CD4-positive, alpha-beta T cell treated with Interleukin-4 for 1 hour (primary cell): Measurements from ENCODE around the gene SLC35A4.
A peak's percentile ranks its signal among the peaks of the same experiment; 100 is the strongest.
"Not testable (repeated sequence)": the region's sequence is repeated elsewhere in the genome, so short reads cannot be mapped to it uniquely, and the experiment has no call there.

Source experiments
- DNase-seq, 2 donors: peaks; one replicate each; pipeline ENCODE4 v3.0.0-alpha.2; 2020 to 2022

The SLC35A4 gene

GRCh38 chr5:140560227-140560626, 4.4 kb upstream of the SLC35A4 start:
- no peak for DNase-seq

DNA sequence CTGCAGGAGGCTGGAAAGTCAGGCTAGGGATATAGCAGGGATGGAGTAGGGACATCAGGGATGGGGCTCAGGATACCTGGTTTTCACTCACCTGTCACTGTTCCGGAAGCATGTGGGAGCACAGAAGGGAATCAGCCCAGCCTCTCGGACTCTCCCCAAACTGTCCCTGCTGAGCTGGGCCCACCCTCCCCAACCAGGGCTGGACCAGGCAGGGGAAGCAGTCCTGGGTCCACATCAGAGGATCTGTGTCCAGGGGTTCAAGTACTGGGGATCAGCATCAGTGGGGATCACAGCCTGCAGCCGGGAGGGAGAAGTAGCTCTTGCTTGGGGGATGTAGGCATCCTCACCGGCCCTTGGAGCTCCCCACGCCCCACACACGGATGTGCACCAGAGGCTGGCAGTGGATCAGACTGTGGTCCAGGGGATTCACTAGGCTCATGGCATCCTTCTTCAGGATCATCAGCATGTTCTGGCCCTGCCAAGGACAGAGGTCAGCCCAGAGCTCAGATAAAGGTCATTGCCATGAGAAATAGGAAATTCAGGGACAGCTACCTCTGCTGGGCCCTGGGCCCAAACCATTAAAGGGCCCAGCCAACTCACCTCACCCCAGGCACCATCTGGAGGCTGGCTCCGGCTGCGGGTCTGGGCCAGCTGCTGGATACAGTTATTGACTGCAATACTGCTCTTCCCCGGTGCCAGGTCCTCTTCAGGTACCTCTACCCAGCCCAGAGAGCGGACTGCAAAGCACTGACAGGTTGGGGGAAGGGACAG, 2.7 kb upstream of the SLC35A4 start:
- DNase-seq: no peak

DNA sequence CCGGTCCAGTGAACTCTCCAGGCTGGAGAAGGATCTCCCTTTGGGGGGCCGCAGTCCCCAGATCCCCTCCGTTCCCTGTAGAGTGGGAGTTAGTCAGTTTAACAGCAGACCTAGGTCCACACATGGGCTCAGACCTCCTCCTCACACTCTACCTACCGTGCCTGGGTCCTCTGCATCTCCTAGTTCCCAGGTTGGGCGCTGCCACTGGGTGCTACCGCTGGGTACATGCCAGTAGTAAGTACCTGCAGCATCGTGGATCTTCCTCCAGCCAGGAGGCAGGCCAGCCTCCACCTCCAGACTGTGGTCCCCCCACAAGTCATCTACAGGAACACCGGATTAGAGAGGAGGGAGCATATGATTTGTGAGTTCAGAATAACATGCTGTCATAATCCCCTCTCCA, 1.0 kb upstream of the SLC35A4 start:
- DNase-seq: no peak

DNA sequence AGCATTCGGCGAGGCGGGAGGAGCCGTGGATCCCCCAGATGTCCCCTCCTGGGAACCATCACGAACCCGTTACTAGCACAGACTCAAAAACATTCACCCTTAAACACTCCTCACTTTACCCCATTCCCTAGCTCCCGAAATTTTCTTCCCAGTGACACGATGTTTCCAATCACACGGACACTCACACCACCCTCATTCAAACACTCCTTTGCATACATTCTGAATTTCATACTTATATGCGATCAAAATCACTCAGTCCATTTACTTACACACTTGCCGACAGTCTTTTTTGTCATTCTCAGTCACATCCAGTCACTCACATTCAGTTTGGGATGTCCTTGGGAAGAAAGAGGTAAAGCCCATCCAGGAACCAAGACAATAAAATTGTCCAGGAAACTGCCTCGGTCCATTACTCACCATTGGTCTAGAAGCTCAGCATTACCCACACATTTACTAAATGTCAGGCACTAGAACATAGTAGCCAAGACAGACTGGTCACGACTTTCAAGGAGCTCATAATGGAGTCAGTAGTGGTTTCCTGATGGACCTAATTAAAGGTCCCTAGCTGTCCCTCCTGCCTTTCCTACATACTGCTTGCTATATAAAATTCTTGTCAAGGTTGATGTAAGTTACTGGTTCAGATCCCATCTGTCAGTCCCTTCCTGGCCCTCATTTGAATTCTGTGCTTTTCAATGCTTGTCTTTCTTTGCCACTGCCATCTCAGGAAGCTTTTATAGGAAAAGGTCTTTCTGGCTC, 574 bp downstream of the SLC35A4 start:
- DNase-seq: no peak

GRCh38 chr5:140565780-140566095, 1.1 kb downstream of the SLC35A4 start:
- no peak for DNase-seq

GRCh38 chr5:140566665-140567064, 2.0 kb downstream of the SLC35A4 start:
- no peak for DNase-seq

DNA sequence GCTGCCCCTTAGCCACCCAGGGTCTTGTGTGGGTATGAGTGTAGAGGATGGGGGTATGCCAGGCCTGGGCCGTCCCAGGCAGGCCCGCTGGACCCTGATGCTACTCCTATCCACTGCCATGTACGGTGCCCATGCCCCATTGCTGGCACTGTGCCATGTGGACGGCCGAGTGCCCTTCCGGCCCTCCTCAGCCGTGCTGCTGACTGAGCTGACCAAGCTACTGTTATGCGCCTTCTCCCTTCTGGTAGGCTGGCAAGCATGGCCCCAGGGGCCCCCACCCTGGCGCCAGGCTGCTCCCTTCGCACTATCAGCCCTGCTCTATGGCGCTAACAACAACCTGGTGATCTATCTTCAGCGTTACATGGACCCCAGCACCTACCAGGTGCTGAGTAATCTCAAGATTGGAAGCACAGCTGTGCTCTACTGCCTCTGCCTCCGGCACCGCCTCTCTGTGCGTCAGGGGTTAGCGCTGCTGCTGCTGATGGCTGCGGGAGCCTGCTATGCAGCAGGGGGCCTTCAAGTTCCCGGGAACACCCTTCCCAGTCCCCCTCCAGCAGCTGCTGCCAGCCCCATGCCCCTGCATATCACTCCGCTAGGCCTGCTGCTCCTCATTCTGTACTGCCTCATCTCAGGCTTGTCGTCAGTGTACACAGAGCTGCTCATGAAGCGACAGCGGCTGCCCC, 2.6 kb downstream of the SLC35A4 start:
- DNase-seq: no peak

GRCh38 chr5:140567871-140568270, 3.2 kb downstream of the SLC35A4 start:
- DNase-seq: no peak

DNA sequence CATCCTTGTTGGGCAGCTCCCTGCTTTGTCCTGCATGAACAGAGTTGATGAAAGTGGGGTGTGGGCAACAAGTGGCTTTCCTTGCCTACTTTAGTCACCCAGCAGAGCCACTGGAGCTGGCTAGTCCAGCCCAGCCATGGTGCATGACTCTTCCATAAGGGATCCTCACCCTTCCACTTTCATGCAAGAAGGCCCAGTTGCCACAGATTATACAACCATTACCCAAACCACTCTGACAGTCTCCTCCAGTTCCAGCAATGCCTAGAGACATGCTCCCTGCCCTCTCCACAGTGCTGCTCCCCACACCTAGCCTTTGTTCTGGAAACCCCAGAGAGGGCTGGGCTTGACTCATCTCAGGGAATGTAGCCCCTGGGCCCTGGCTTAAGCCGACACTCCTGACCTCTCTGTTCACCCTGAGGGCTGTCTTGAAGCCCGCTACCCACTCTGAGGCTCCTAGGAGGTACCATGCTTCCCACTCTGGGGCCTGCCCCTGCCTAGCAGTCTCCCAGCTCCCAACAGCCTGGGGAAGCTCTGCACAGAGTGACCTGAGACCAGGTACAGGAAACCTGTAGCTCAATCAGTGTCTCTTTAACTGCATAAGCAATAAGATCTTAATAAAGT, 3.9 kb downstream of the SLC35A4 start:
- no peak for DNase-seq

- peak in 1 of 2 donors; percentile 45 for DNase-seq
These were observed 4.6 kb downstream of the SLC35A4 start for GRCh38 chr5:140569197-140569596.

- DNase-seq: no peak
These were observed 5.4 kb downstream of the SLC35A4 start for GRCh38 chr5:140570058-140570457.

GRCh38 chr5:140570488-140570887, 5.9 kb downstream of the SLC35A4 start:
- no peak for DNase-seq

GRCh38 chr5:140571105-140571504, 6.5 kb downstream of the SLC35A4 start:
- no peak for DNase-seq

GRCh38 chr5:140573683-140574082, 9.1 kb downstream of the SLC35A4 start:
- no peak for DNase-seq

- no peak for DNase-seq
These were observed 9.5 kb downstream of the SLC35A4 start for GRCh38 chr5:140574165-140574564.

DNA sequence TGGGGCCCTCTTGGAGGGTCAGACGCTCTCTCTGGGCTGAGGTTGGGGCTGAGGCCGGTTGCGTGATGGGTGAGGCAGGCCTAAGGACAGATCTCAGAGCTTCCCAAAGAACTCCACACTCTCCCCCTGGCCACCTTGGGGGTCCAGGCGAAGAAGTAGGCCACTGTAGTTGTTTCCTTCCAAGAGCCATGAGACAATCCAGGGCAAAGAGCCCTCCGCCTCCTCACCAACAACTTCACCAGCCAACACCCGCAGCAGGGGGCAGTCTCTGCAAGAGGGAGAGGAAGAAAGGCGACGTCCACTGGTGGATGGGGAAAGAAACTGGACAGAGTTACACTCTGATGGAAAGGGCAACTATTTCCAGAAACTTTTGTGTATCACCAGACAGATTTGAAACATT, 10.7 kb downstream of the SLC35A4 start:
- peak in 1 of 2 donors; percentile 54 for DNase-seq

- no peak for DNase-seq
These were observed 12.2 kb downstream of the SLC35A4 start for GRCh38 chr5:140576776-140577201.

- not testable (repeated sequence) for DNase-seq
These were observed 14.6 kb downstream of the SLC35A4 start for GRCh38 chr5:140579188-140579747.

DNA sequence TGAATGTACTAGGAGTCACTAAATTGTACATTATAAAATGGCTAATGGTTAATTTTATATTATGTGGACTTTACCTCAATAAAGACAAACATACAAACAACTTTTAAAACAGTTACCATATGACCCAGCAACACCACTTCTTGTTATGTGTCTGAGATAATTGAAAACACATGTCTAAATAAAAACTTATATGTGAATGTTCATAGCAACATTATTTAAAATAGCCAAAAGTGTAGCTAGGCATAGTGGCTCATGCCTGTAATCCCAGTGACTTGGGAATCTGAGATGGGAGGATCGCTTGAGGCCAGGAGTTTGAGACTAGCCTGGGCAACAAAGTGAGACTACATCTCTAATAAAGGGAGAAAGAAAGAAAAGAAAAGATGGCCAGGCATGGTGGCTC, 22.9 kb downstream of the SLC35A4 start:
- no peak for DNase-seq

GRCh38 chr5:140588311-140589070, 23.9 kb downstream of the SLC35A4 start:
- DNase-seq: no peak

DNA sequence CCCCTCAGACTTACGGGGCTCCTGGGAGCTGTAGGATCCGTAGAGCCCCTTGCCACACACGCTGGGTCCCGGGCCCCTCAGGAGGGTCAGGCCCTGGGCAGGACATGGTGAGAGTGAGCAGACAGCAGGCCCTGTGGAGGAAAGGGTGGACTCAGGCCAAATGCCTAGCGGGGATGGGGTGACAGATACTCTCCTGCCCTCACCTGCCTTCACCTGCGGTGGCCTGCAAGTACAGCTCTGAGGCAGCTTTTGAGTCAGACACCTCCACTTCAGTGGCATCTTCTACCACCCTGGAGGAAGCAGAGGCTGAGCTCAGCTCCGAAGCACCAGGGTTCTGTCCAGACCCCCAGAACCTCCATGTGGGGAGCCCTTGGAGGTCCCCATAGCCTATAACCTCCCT, 26.2 kb downstream of the SLC35A4 start:
- DNase-seq: no peak

DNA sequence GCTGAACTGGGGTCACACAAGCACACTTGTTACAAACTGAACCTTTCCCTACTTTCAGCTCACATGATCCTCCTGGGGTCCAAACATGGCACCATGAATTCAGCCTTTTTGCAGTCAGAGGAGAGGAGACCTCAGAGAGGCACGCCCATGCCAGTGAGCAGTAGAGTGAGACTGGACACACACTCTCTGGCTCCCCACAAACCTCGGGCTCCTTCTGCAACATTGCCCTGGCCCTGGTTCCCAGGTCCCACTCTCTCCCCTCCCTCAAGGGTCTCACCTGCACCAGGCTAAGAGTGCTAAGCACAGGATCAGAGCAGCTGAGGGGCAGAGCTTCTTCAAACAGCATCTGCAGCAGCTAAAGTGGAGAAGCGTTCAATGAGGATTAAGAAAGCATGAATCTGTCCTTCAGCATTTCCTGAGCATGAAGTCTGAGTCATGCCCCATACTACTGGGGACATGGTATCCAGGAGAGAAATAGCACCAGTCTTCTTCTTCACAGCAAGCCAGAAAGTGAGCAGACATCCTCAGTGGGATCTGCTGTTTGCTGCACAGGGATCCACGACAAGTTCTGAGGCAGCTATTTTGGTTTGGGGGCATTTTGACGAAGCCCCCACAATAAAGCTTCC, 27.2 kb downstream of the SLC35A4 start:
- no peak for DNase-seq
